Measurements from ENCODE around the gene WBP1L.
"Not testable (repeated sequence)": the region's sequence is repeated elsewhere in the genome, so short reads cannot be mapped to it uniquely, and the experiment has no call there.

Gene WBP1L

GRCh38 chr10:102726274-102726673 is 17.5 kb upstream of the WBP1L start:
- DNase-seq: no peak

GRCh38 chr10:102727037-102727818 is 16.5 kb upstream of the WBP1L start:
- DNase-seq: no peak

- peak; percentile 74 to 76 for DNase-seq
Observed at GRCh38 chr10:102729029-102730026, 14.4 kb upstream of the WBP1L start.

GRCh38 chr10:102731222-102731800 is 12.4 kb upstream of the WBP1L start:
- no peak for DNase-seq

GRCh38 chr10:102732661-102733060 is 11.1 kb upstream of the WBP1L start:
- no peak for DNase-seq

- DNase-seq: no peak
Observed at GRCh38 chr10:102735065-102735562, 8.6 kb upstream of the WBP1L start.

GRCh38 chr10:102738692-102739121 is 5.0 kb upstream of the WBP1L start:
- no peak for DNase-seq

- DNase-seq: no peak
Observed at GRCh38 chr10:102740229-102740628, 3.5 kb upstream of the WBP1L start.

- no peak for DNase-seq
Observed at GRCh38 chr10:102741726-102742237, 2.0 kb upstream of the WBP1L start.

- not testable (repeated sequence) for DNase-seq
Observed at GRCh38 chr10:102742313-102742712, 1.4 kb upstream of the WBP1L start.

GRCh38 chr10:102743078-102743587 is 615 bp upstream of the WBP1L start:
- DNase-seq: peak; percentile 33 to 39

- DNase-seq: peak; percentile 30 to 37
Observed at GRCh38 chr10:102744374-102745051, 765 bp downstream of the WBP1L start.

- no peak for DNase-seq
Observed at GRCh38 chr10:102745157-102745556, 1.4 kb downstream of the WBP1L start.

- no peak for DNase-seq
Observed at GRCh38 chr10:102752266-102752930, 8.7 kb downstream of the WBP1L start.

GRCh38 chr10:102752934-102753664 is 9.4 kb downstream of the WBP1L start:
- no peak for DNase-seq

- no peak for DNase-seq
Observed at GRCh38 chr10:102753718-102754117, 10.0 kb downstream of the WBP1L start.

GRCh38 chr10:102757323-102757722 is 13.6 kb downstream of the WBP1L start:
- DNase-seq: no peak

GRCh38 chr10:102758240-102758932 is 14.6 kb downstream of the WBP1L start:
- DNase-seq: no peak

- DNase-seq: not testable (repeated sequence)
Observed at GRCh38 chr10:102758933-102759262, 15.2 kb downstream of the WBP1L start.

Measured in activated T-cell treated with anti-CD3 and anti-CD28 coated beads, Interleukin-2, amount 50 U/mL, for 48 hours (primary cell).